GM13976 (cell line): ENCODE measurements around the gene CEP104.

Experiments used
- DNase-seq: peaks from one replicate; pipeline ENCODE4 v3.0.0; 2012; ENCODE audit warnings: low spot score
- CTCF ChIP-seq: IDR thresholded peaks from 2 replicates; pipeline ENCODE4 v1.5.1; 2012; ENCODE audit warnings: borderline replicate concordance, mild to moderate bottlenecking; ENCODE audit not compliant: insufficient read depth; ENCODE audit errors: extremely low read depth, missing control alignments, control extremely low read depth
- in situ Hi-C: fragments of 300-500 bp; cut with MboI; formaldehyde crosslinking; loops from one replicate; pipeline ENCODE4 v1.12.0; 2022; ENCODE audit warnings: low sequenced_read_pairs, mixed read lengths, inconsistent platforms; ENCODE audit not compliant: unreplicated experiment

Gene CEP104

GRCh38 chr1:3889936-3890335 is 32.9 kb upstream of the CEP104 start:
- DNase-seq: no peak
- no peak for TF ChIP-seq CTCF
- in situ Hi-C loops: no loop called here

GRCh38 chr1:3888301-3888700 is 31.3 kb upstream of the CEP104 start:
- TF ChIP-seq CTCF: no peak
- in situ Hi-C loops: no loop called here

GRCh38 chr1:3886691-3887090 is 29.7 kb upstream of the CEP104 start:
- in situ Hi-C loops: no loop called here
- TF ChIP-seq CTCF: no peak
- no peak for DNase-seq

More at GRCh38 chr1:3888301-3888700, 31.3 kb upstream of the CEP104 start:
- no peak for DNase-seq

- TF ChIP-seq CTCF: no peak
- DNase-seq: no peak
- in situ Hi-C loops: no loop called here
Measured at GRCh38 chr1:3886106-3886670, 29.2 kb upstream of the CEP104 start.

GRCh38 chr1:3885611-3886010 is 28.6 kb upstream of the CEP104 start:
- in situ Hi-C loops: no loop called here
- no peak for TF ChIP-seq CTCF
- no peak for DNase-seq

GRCh38 chr1:3884966-3885365 is 28.0 kb upstream of the CEP104 start:
- DNase-seq: no peak
- in situ Hi-C loops: no loop called here
- no peak for TF ChIP-seq CTCF

GRCh38 chr1:3883194-3883925 is 26.3 kb upstream of the CEP104 start:
- no peak for DNase-seq
- in situ Hi-C loops: no loop called here
- no peak for TF ChIP-seq CTCF
